ENCODE results near the gene SLC36A4. TPM values are rescaled to one million over a fixed set of nuclear protein-coding genes. Genes with fewer than 3 reads are reported as not detected.
"Not testable (repeated sequence)": the region's sequence is repeated elsewhere in the genome, so short reads cannot be mapped to it uniquely, and the experiment has no call there.

Gene SLC36A4
- total RNA-seq, 1 experiment from 2014 or later, result 16.7 TPM

- DNase-seq (ENCODE audit: low read depth), result no peak
Measured at GRCh38 chr11:93122535-93123235, 75.1 kb downstream of the SLC36A4 start.

GRCh38 chr11:93118276-93118675 is 79.5 kb downstream of the SLC36A4 start:
- no peak for DNase-seq (ENCODE audit: low read depth)

- no peak for DNase-seq (ENCODE audit: low read depth)
Measured at GRCh38 chr11:93117565-93117964, 80.2 kb downstream of the SLC36A4 start.

- DNase-seq (ENCODE audit: low read depth), result no peak
Measured at GRCh38 chr11:93116641-93117441, 81.0 kb downstream of the SLC36A4 start.

- no peak for DNase-seq (ENCODE audit: low read depth)
Measured at GRCh38 chr11:93114304-93114703, 83.5 kb downstream of the SLC36A4 start.

- DNase-seq (ENCODE audit: low read depth), result no peak
Measured at GRCh38 chr11:93113824-93114223, 84.0 kb downstream of the SLC36A4 start.

GRCh38 chr11:93111147-93111546 is 86.6 kb downstream of the SLC36A4 start:
- DNase-seq (ENCODE audit: low read depth), result not testable (repeated sequence)

- peak; percentile 26 for DNase-seq (ENCODE audit: low read depth)
Measured at GRCh38 chr11:93100211-93100610, 97.6 kb downstream of the SLC36A4 start.

- DNase-seq (ENCODE audit: low read depth), result peak; percentile 22
Measured at GRCh38 chr11:93099806-93100205, 98.0 kb downstream of the SLC36A4 start.

Other genes with a start within 250 kb of the SLC36A4 start
- not detected in 2 replicates for gene MTNR1B, start 228.3 kb downstream of the SLC36A4 start, total RNA-seq (2014; rRNA removed; shearing (Covaris generic))
- not detected in 2 replicates for gene DEUP1, start 132.8 kb upstream of the SLC36A4 start, total RNA-seq (2014; rRNA removed; shearing (Covaris generic))

Data from RPMI7951 (cell line).